GM19193 (cell line): ENCODE data around the gene IL36B.

Source experiments
- POLR2A ChIP-seq: IDR thresholded peaks from 4 replicates; pipeline ENCODE4 v1.6.1; 2011; ENCODE audit not compliant: insufficient read depth, insufficient read length; ENCODE audit errors: extremely low read depth

The IL36B gene

DNA sequence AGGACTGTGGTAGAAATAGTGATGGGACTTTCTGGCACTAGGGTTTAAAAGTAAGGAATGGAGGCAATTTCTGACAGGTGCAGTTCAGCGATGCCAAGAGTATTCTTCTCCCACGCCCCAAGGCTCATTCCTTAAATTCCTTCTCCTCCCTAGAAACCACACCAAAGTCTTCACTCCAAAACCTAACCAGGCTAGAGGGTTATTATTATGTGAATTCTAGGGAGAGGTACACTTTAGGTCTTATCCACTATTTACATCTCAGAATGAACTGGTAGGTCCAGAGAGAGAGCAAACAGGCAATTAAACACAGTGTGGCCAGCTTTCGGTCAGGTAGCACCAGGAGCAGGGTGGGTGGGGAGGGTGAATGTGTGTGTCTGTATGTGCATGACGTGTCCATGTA lies 26.5 kb upstream of the IL36B start:
- TF ChIP-seq POLR2A: no peak

DNA sequence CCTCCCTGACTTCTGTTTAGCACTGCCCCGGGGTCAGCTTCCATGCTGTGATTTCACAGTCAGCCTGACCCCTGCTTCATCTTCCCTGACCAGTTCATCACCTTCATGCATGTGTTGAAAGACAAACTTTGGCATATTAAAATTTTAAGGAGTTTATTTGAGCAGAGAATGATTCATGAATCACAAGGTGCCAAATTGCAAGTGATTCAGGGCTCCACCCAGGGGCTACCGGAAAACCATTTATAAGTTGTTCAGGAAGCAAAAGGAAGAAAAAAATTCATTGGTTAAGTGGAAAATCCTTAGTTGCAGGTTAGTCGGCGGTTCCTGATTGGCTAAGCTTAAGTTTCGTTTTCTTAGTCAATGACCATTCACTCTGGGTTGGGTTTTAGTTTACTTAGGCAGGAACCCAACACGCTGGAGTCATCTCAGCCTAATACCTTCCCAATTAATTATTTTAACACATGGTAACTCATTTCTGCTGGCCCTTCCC lies 25.7 kb upstream of the IL36B start:
- TF ChIP-seq POLR2A: no peak

DNA sequence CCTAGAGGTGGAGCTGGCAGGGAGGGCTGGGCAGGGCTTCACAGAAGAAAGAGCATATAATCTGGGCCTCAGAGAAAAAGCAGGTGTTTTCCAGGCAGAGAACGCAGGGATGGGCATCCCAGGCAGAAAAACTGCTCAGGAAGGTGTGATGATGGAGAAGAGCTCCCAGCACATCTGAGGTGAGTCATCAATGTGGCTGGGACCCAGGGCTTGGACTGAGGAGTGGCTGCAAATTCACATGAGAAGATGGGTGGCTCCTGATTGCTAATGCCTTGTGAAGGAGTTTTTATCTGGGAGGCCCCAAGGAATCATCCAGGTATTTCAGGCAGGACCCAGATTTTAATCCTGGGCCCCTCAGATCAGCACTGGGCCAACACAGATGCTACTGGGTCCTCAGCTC lies 25.3 kb upstream of the IL36B start:
- no peak for TF ChIP-seq POLR2A

DNA sequence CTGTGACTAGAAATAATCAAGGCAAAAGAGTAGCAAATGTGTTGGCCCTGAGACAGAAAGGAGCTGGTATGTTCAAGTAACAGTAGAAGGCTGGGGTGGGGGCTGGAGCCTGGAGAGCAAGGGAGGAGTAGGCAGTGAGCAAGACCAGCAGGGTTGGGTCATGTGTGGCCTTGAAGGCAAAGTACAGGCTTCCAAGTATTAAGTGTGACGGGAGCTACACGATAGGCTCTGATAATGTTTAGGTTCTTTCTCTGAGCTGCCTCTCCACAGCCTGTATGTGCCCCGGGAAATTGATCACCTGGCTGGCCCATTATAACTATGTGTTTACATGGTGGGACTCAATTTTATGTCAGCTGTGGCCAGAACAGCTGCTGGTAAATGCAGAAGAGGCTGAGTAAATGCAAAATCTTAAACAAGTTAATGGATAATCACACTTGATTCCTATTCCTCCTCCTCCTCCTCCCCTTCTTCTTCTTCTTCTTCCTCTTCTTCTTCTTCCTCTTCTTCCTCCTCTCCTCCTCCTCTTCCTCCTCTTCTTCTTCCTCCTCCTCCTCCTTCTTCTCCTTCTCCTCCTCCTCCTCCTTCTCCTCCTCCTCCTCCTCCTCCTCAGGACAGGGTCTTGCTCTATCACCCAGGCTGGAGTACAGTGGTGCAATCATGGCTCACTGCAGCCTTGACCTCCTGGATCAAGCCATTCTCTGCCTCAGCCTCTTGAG lies 24.4 kb upstream of the IL36B start:
- TF ChIP-seq POLR2A: no peak

DNA sequence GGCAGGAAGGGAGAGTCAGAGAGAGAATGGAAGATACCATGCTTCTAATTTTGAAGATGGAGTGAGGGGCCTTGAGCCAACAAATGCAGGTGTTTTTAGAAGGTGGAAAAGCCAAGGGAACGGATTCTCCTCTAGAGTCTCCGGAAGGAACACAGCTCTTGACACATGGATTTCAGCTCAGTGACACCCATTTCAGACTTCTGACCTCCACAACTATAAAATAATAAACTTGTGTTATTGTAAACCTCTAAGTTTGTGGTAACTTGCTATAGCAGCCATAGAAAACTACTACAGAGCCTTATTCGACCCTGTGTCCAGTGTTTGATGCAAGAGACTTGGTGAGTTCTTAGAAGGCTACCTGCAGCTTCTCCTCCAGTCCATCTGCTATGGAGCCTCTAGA lies 22.9 kb upstream of the IL36B start:
- no peak for TF ChIP-seq POLR2A

DNA sequence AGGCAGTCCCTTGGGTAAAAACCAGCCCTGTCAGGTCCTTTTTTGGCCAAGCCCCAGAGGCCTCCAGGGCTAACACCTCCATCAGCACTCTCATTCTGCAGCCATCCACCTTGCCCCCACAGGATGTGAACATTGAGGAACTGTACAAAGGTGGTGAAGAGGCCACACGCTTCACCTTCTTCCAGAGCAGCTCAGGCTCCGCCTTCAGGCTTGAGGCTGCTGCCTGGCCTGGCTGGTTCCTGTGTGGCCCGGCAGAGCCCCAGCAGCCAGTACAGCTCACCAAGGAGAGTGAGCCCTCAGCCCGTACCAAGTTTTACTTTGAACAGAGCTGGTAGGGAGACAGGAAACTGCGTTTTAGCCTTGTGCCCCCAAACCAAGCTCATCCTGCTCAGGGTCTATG lies 22.4 kb upstream of the IL36B start:
- TF ChIP-seq POLR2A: no peak

DNA sequence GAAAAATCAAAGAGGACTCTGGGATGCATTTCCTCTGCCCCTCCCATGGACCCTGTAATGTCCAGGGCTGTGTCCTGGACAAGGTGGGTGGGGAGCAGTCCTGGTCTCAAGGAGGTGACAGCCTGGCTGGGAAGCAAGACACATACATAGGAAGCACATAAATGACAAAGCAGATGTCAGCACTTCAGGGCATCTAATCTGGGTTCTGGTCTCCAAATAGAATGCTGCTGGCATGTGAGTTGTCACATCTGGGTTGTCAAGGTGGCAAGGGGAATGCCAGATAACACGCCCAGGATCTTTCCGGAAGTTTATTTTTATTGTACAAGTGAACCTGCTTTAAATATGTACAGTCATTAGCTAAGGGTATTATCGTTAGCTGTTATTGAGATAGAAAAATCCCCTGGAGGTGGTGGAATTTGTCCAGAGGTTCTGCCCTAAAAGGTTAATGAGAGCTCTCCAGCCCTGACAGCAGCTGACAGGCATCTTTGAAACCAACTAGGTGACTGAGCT lies 20.7 kb upstream of the IL36B start:
- no peak for TF ChIP-seq POLR2A

DNA sequence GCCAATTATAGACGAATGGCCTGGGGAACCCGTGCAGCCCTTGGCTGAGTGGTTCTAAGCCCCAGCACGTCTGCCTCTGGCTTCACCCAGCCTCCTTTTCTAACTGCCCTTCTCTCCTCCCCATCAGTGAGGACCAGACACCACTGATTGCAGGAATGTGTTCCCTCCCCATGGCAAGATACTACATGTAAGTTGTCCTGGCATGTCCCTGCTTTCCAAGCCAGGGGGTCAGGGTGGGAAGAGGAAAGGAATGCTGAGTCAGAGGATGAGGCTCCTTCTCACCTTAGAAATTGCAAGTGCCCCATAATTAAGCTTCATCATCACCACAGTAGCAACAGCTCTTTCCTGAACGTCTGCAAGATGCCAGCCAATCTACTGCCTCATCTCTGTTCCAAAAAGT lies 19.9 kb upstream of the IL36B start:
- no peak for TF ChIP-seq POLR2A

DNA sequence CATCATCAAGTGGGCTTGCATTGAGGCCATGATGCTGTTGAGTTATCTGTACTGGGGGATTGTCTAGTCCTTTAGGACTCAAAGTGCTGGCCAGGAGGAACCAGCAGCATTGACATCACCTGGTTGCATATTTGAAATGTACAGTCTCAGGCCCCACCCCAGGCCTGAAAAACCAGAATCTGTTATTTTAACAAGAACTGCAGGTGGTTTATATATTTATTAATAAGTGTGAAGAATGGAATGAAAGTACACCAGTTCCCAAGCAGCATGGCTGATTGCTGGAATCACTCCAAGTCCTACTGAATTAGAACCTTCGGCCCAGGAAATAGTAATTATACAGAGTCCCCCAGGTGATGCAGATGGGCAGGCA lies 17.9 kb upstream of the IL36B start:
- TF ChIP-seq POLR2A: no peak

DNA sequence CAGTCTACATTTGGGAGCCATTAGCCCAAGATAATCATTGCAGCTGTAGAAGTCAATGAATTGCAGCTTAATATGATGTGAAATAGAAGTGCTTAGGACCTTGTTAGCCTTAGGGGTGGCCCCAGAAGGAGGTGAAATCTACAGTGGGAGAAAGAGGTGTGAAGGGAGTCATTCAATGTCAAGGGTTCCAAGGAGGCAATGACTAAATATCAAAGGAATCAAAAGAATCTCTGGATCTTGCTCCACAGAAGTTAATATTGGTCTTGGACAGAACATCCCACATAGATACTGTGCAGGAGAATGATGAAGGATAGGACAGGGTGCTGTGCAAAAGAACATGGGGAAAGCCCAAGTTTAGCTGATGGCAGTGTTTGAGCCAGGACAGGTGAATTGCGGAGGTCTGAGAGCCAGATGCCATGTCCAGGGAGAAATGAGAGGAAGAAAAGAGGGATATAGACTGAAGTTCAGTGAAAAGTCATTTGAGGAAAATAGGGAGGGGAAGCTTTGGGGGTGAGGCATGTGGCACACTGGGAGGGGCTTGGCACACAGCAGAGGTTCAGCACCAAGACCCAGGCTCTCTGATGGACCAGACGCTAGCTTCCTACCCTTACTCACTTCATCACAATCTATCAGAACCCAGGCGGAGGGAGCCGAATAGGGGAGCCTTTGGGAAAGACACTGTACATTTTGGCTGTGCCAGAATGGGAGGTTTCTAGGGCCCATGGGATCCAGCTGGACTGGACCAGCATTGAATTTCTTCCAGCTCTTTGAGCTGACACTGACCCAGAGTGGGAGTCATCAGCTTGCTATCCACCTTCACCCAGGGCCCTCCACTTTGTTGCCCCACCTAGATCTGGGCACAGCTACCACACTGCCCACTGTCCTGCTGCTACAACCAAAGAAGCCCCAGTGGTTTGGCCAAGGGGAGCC lies 17.3 kb upstream of the IL36B start:
- no peak for TF ChIP-seq POLR2A

DNA sequence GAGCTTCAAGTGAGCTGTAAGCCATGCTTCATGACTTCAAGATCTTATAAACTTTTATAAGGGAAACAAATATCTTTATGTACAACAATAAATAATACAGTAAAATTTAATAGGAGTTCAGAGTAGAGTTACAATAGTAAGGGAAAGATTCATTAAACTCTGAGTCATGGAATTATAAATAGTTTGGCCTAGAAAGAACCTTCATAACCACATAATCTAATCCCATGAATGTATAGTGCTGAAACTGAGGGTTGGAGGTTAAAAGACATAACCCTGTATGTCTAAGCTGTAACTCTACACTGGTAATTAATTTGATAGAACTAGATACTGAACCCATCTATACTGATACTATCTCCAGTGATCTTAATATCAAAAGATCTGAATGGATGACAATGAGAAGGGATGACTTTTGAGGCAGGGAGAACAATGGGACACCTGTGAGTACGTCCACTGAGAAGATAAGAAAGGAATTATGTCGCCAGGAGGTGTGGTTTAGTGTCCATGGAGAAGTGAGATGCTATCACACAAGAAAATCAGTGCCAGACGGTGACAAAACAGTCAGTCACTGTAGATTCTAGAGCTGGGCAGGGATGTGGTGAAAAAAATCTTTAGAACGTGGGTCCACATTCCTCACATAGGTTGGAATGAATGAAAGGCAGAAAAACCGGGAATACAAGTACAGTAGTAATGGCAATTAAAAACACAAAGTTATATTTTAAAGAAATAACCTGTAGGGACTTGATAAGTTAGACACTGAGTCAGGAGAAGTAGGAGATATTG lies 16.2 kb upstream of the IL36B start:
- no peak for TF ChIP-seq POLR2A

DNA sequence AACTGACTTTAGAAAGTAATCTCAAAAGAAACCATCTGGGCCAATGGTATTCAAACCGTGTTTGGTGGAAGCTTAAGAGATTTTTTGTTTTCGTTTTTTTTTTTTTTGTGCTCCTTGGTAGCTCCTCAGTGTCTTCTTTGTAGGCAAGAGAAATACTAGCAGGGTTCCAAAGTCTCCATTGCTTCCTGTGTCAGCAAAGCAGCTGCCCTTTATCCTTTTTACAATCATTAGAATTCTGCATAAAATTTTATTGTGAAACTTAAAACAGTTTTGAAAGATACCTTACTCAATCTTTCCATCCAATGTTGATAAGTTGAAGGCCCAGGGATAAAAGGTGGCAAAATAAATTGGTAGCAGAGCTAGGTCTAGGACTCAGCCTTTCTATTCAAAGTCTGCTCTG lies 15.6 kb upstream of the IL36B start:
- no peak for TF ChIP-seq POLR2A

DNA sequence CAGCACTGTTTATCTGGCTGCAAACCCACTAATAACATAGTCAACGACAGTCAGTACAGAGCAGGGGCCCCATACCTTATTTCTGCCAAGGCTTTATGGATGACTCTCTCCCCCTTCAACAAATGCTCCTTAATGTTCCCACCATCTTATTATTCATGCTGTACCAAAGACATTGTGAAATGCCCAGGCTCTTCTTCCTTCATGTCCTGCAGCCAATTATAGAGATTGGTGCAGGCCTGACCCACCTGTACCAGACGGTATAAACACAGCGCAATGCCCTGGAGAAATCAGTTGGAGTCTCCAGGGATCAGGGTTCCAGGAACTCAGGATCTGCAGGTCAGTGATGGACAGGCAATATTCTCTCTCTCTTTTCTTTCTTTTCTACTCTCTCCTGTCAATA lies 15.0 kb upstream of the IL36B start, which contains the start of gene IL1F10:
Gene IL1F10, plus strand, starts transcription at position 290 of the 400 bp plus-strand sequence. CDS start 4,769 bp downstream, outside the sequence.
- no peak for TF ChIP-seq POLR2A

DNA sequence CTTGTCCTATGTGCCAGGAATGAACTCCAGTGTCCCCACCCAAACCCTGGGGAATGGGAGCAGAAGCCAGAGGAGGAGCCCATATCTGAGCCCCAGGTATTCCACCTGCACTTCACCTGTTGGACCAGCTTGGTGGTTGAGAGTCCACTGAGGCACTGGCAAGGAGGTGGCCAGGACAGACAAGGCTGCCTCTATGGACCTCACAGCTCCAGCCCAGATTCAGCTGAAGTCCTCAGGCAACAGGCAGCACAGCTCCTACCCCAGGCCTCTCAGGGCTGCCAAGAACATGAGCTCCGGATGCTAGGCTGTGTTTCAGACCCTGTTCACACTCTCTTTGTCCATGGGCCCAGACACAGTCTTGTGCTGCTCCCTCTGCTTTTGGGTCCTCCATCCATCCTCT lies 12.2 kb upstream of the IL36B start:
- TF ChIP-seq POLR2A: no peak

DNA sequence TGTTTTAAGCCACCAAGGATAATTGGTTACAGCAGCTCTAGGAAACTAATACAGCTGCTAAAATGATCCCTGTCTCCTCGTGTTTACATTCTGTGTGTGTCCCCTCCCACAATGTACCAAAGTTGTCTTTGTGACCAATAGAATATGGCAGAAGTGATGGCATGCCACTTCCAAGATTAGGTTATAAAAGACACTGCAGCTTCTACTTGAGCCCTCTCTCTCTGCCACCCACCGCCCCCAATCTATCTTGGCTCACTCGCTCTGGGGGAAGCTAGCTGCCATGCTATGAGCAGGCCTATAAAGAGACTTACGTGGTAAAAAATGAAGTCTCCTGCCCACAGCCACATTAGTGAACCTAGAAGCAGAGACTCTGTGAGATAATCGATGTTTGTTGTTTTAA lies 11.6 kb upstream of the IL36B start:
- no peak for TF ChIP-seq POLR2A
